Subcutaneous abdominal adipose tissue (tissue), 5 donors: ENCODE results near the gene GRID1.

ENCODE experiments used
- H3K27ac ChIP-seq: one replicate; pipeline ENCODE4 v1.7.0; 2013; ENCODE audit warnings: low read depth, mild to moderate bottlenecking, inconsistent platforms, low read length, moderate library complexity
- H3K27me3 ChIP-seq, 5 donors: one replicate each; pipeline ENCODE4 v1.7.0; 2013; ENCODE audit warnings: low read length in 5 of 5, inconsistent platforms in 1 of 5; ENCODE audit not compliant: control insufficient read depth in 5 of 5, insufficient read depth in 4 of 5
- H3K36me3 ChIP-seq, 5 donors: one replicate each; pipeline ENCODE4 v1.7.0; 2013; ENCODE audit warnings: low read length in 5 of 5; ENCODE audit not compliant: control insufficient read depth in 5 of 5, insufficient read depth in 5 of 5
- H3K4me1 ChIP-seq, 5 donors: one replicate each; pipeline ENCODE4 v1.7.0; 2013; ENCODE audit warnings: low read length in 5 of 5, mild to moderate bottlenecking in 3 of 5, moderate library complexity in 1 of 5; ENCODE audit not compliant: control insufficient read depth in 5 of 5, insufficient read depth in 5 of 5
- H3K4me3 ChIP-seq, 5 donors: one replicate each; pipeline ENCODE4 v1.7.0; 2013; ENCODE audit warnings: low read length in 5 of 5, low read depth in 1 of 5
- H3K9ac ChIP-seq, 5 donors: one replicate each; pipeline ENCODE4 v1.7.0; 2013; ENCODE audit warnings: low read length in 5 of 5, mild to moderate bottlenecking in 4 of 5, moderate library complexity in 3 of 5
- H3K9me3 ChIP-seq, 5 donors: one replicate each; pipeline ENCODE4 v1.7.0; 2013; ENCODE audit warnings: low read length in 5 of 5; ENCODE audit not compliant: control insufficient read depth in 5 of 5
- donor health status: healthy.
- donor health status: healthy.
- donor health status: healthy.
- donor health status: healthy.
- donor health status: healthy.

The GRID1 gene

DNA sequence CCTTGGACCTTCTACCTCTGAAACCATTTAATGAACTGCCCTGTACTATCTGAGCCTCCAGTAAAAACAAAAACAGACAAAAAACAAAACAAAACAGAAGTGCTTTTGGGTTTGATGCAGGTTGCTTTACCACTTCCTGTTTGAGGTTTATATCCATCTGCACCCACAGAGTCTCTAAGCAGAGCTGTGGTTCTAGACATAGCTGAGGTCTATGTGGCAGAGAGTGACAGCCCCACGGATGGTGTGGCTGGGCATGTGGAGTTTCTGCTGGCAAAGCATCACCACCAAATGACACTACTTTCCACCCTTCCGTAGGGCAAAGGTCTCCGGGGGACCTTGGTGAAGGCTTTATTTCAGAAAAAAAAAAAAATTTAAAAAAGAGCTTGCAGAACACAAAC is 754.2 kb downstream of the GRID1 start:
- no peaks in the 10 kb centered on the region for H3K36me3 ChIP-seq
- no peak overlapping the region for H3K9ac ChIP-seq
- H3K27me3 ChIP-seq = peaks cover 0 to 4% (median 0%) of the 10 kb centered on the region in 5 donors
- peaks cover 0 to 5% (median 0%) of the 10 kb centered on the region in 5 donors for H3K9me3 ChIP-seq
- no peak overlapping the region for H3K27ac ChIP-seq
- no peaks in the 10 kb centered on the region for H3K4me1 ChIP-seq
- no peak overlapping the region for H3K4me3 ChIP-seq

DNA sequence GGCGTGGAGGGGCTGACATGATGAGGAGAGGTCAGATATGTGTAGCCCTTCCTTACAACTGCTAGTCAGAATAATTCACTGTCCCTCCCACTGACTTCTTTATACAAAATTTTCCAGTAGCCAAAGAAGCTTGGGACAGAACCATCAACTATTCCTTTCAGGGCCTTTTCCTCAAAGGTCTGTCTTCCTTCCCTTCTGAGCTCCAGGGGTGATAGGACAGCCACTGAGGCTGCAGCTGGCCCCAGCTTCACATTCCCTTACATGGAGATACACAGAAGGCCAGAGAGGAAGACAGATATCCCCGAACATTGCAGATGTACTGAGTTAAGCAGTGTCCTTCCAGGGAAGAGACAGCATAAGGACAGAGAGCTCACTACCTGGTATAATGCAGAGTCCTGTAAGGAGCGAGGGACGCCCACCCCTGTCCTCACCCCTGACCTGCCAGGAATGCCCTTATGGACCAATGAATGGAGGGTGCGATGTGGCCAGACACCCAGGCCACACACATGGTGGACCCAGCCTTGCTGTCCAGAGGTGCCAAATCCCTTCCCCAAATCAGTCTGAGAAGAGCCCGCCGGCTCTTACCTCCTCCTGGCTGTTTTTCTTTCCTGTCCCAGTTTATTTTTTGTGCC is 754.7 kb downstream of the GRID1 start:
- no peak overlapping the region for H3K4me3 ChIP-seq
- peaks cover 0 to 5% (median 0%) of the 10 kb centered on the region in 5 donors for H3K9me3 ChIP-seq
- no peaks in the 10 kb centered on the region for H3K36me3 ChIP-seq
- H3K27ac ChIP-seq = no peak overlapping the region
- no peak overlapping the region for H3K9ac ChIP-seq
- H3K27me3 ChIP-seq = peaks cover 0 to 4% (median 0%) of the 10 kb centered on the region in 5 donors
- H3K4me1 ChIP-seq = no peaks in the 10 kb centered on the region

DNA sequence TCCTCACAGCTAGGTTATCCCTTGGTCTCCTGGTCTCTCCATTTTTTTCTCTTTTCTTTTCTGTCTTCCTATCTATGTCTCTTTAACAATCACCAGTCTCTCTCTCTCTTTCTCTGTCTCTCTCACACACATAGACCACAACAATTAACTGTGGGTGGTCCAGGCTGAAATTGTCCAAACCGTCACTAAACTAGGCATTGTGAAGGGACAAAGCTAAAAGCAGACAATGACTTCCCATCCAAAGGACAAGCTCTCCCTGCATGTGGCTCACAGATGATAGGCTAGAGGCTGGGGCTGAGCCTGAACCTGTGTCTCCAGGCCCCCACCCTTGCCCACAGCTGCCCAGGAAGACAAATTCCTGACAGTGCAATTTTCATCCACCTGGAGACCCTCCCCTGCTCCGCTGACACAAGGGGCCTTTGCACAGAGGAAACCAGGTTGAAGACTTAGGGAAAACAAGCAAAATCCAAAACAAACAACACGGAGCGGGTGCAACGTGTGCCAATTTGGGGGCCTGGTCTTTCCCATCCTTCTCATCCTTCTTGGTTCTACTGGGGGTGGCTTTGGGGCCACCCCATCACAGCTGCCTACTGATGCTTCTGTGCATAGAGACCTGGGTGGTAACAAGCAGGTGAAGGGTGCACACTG is 755.4 kb downstream of the GRID1 start:
- H3K4me3 ChIP-seq = no peak overlapping the region
- H3K9me3 ChIP-seq = peaks cover 0 to 5% (median 0%) of the 10 kb centered on the region in 5 donors
- no peaks in the 10 kb centered on the region for H3K36me3 ChIP-seq
- H3K9ac ChIP-seq = no peak overlapping the region
- H3K27ac ChIP-seq = no peak overlapping the region
- no peaks in the 10 kb centered on the region for H3K4me1 ChIP-seq
- peaks cover 0 to 4% (median 0%) of the 10 kb centered on the region in 5 donors for H3K27me3 ChIP-seq

DNA sequence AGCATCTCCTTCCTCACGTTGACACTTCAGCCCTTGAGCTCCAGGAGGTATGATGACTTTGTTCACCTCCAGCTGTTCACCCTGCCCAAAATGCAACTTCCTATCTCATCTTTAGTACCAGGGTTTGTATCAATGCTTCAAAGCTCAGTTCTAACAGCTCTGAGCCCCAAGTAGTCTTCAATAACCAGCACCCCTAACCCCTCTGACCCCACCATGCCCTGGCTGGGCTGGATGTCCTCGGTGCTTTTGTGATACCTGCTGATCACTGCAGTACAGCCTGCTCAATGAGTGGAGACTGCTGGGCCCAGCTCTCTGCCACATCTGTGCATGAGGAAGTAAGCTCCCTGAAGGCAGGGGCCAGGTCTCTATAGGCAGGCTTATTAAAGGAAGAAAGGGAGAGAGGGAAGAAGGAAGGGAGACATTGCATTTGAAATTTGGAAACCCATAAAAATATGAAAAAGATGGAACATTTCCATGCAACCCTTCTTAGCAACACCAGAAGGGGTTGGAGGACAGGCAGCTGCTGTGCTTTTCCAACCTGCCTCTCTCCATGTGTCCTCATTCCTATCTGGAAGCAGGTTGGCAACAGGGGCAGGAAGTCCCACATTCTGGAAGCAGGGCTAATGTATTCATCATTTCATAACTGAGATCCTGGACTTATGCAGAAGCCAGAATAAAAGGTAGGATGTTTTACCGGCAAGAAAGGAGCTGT is 756.1 kb downstream of the GRID1 start:
- H3K27ac ChIP-seq = no peak overlapping the region
- H3K4me3 ChIP-seq = no peak overlapping the region
- no peaks in the 10 kb centered on the region for H3K4me1 ChIP-seq
- H3K9me3 ChIP-seq = peaks cover 0 to 5% (median 0%) of the 10 kb centered on the region in 5 donors
- H3K36me3 ChIP-seq = no peaks in the 10 kb centered on the region
- peaks cover 0 to 4% (median 0%) of the 10 kb centered on the region in 5 donors for H3K27me3 ChIP-seq
- no peak overlapping the region for H3K9ac ChIP-seq

DNA sequence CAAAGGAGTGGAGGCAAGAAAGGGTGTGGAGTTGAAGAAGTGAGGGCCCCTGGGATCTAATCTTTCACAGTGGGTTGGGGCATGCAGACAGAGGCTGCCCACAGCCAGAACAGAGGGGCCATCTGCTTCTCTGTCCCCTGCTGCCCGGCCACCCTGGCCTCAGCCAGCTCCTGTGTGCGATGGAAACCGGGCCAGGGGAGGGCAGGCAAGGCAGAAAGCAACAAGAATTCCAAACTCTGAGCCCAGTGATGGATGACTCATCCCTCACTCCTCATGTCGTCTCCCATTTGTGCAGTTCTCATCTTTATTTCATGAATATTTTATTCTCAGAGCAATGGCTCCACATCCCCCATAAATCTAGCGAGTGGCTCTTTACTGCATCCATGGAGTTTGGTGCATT is 757.1 kb downstream of the GRID1 start:
- Histone ChIP-seq H3K4me3 (no peak overlapping the region), H3K9ac (no peak overlapping the region), H3K27ac (no peak overlapping the region), H3K27me3 (peaks cover 0 to 4% (median 0%) of the 10 kb centered on the region in 5 donors), H3K36me3 (no peaks in the 10 kb centered on the region), H3K9me3 (peaks cover 0 to 5% (median 0%) of the 10 kb centered on the region in 5 donors), H3K4me1 (no peaks in the 10 kb centered on the region)

DNA sequence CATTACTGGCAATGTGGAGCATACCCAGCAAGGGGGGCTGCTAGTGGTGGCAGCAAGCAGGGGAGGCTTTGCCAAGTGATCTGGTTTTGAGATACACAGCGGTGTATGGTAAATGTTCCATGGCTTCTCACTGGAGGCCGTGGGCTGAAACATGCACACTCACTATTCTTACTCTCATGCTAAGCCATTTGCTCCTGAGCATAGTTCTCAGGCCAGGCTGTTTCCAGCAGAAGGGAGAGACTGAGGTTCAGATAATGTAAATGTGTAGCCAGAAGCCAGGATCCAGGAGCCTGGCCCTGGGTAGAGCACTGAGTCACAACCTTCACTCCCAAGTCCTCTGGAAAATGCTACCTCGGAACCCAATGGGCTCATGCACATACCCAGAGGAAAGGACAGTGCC is 757.9 kb downstream of the GRID1 start:
- H3K4me3 ChIP-seq = no peak overlapping the region
- no peaks in the 10 kb centered on the region for H3K4me1 ChIP-seq
- H3K27me3 ChIP-seq = peaks cover 0 to 4% (median 0%) of the 10 kb centered on the region in 5 donors
- no peaks in the 10 kb centered on the region for H3K36me3 ChIP-seq
- H3K27ac ChIP-seq = no peak overlapping the region
- peaks cover 0 to 5% (median 0%) of the 10 kb centered on the region in 5 donors for H3K9me3 ChIP-seq
- H3K9ac ChIP-seq = no peak overlapping the region

DNA sequence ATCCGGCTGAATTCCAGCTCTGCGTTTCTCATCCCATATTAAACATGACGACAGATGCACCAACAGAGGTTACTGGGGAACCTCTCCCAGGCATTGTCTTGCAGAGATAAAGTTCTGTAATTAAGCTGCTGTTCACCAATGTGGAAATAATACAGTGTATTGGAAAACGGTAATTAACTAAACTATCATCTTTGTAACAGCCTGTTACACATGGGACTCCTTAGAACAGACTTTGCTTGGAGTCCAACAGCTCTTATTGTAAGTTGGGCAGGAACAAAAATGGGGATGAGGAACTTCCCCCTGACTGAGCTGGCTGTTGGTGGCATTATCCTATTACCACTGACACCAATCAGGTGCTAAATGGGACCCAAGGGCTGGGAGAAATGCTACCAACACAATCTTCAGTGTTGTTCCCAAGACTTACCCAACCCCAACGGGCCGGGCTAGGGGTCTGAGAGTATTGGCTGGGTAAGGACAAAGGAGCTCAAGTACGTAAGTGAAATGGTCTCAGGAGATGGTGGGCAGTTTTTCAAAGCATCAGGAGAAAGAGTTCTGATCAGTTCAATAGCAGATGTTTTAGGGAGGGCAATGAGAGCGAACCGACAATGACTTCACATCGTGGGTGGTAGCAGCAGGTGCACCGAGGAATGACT is 759.4 kb downstream of the GRID1 start:
- Histone ChIP-seq H3K27ac (no peak overlapping the region), H3K9ac (no peak overlapping the region), H3K27me3 (peaks cover 0 to 4% (median 0%) of the 10 kb centered on the region in 5 donors), H3K36me3 (no peaks in the 10 kb centered on the region), H3K4me1 (no peaks in the 10 kb centered on the region), H3K9me3 (peaks cover 0 to 5% (median 0%) of the 10 kb centered on the region in 5 donors), H3K4me3 (no peak overlapping the region)

DNA sequence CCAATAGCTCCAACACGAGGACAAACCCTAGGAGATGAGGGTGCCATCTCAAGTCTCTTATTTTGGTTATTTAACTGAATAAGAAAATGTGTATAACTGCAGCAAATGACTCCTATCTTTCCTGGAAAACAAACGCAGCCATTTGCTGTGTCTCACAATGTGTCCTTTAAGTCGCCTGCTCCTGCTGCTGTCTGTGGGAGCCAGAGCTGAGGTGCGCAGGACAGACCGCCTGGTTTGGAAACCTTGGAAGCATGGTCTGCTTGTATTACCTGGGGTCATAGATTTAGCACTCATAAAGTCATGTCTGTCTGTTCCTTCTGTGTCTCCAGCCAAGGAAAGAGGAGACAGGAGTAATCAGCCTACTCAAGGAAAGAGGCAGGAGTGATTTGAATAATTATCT is 760.2 kb downstream of the GRID1 start:
- Histone ChIP-seq H3K4me1 (no peaks in the 10 kb centered on the region), H3K27ac (no peak overlapping the region), H3K9me3 (peaks cover 0 to 5% (median 0%) of the 10 kb centered on the region in 5 donors), H3K27me3 (peaks cover 0 to 4% (median 0%) of the 10 kb centered on the region in 5 donors), H3K9ac (no peak overlapping the region), H3K36me3 (no peaks in the 10 kb centered on the region), H3K4me3 (no peak overlapping the region)

DNA sequence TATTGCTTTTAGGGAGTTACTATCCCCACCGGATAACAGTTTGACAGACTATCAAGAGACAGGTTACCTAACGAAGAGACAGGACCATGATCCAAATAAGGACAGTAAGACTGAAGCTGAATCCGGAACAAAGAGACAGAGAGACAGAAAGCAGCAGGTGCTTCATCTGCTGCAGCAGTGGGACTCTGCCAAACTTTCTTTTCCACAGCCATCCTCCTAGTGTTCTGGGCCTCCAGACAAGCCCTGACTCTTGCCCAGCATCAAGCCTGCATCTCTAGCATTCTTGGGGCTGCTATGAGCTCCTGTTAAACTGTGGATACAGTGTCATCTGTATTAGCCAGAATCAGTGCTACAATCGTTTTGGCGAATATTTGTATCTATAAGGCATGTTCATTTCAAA is 761.7 kb downstream of the GRID1 start:
- Histone ChIP-seq H3K9ac (no peak overlapping the region), H3K9me3 (peaks cover 0 to 5% (median 0%) of the 10 kb centered on the region in 5 donors), H3K4me1 (no peaks in the 10 kb centered on the region), H3K4me3 (no peak overlapping the region), H3K36me3 (no peaks in the 10 kb centered on the region), H3K27ac (no peak overlapping the region), H3K27me3 (peaks cover 0 to 4% (median 0%) of the 10 kb centered on the region in 5 donors)
